GM21723 (cell line): Measurements from ENCODE around the gene PDK4.

Experiments used
- ATAC-seq: cut with Tn5 transposase; IDR thresholded peaks from one replicate; pipeline ENCODE4 v1.9.1; 2021; ENCODE audit warnings: mild to moderate bottlenecking, moderate library complexity; ENCODE audit not compliant: unreplicated experiment

Gene PDK4

GRCh38 chr7:95596198-95597063 is at the start of gene PDK4:
Gene PDK4, minus strand, starts transcription at chr7:95596516. Its CDS starts 223 bp downstream, at chr7:95596293.
- ATAC-seq: no peak

GRCh38 chr7:95642173-95642572 is 45.9 kb upstream of the PDK4 start:
- no peak for ATAC-seq

GRCh38 chr7:95636140-95636940 is 40.0 kb upstream of the PDK4 start:
- ATAC-seq: no peak

- no peak for ATAC-seq
Observed at GRCh38 chr7:95632609-95633008, 36.3 kb upstream of the PDK4 start.

- no peak for ATAC-seq
Observed at GRCh38 chr7:95631527-95631926, 35.2 kb upstream of the PDK4 start.

GRCh38 chr7:95630702-95631458 is 34.6 kb upstream of the PDK4 start:
- no peak for ATAC-seq

- no peak for ATAC-seq
Observed at GRCh38 chr7:95628831-95629439, 32.6 kb upstream of the PDK4 start.

GRCh38 chr7:95623788-95624187 is 27.5 kb upstream of the PDK4 start:
- ATAC-seq: no peak

- no peak for ATAC-seq
Observed at GRCh38 chr7:95622859-95623258, 26.5 kb upstream of the PDK4 start.

GRCh38 chr7:95622001-95622549 is 25.8 kb upstream of the PDK4 start:
- no peak for ATAC-seq

GRCh38 chr7:95621404-95621803 is 25.1 kb upstream of the PDK4 start:
- no peak for ATAC-seq

GRCh38 chr7:95620631-95621030 is 24.3 kb upstream of the PDK4 start:
- no peak for ATAC-seq

GRCh38 chr7:95619921-95620320 is 23.6 kb upstream of the PDK4 start:
- no peak for ATAC-seq

- no peak for ATAC-seq
Observed at GRCh38 chr7:95619517-95619916, 23.2 kb upstream of the PDK4 start.

- no peak for ATAC-seq
Observed at GRCh38 chr7:95614442-95614940, 18.2 kb upstream of the PDK4 start.

- ATAC-seq: no peak
Observed at GRCh38 chr7:95611224-95611623, 14.9 kb upstream of the PDK4 start.

- ATAC-seq: no peak
Observed at GRCh38 chr7:95609277-95609971, 13.1 kb upstream of the PDK4 start.

GRCh38 chr7:95608359-95609173 is 12.2 kb upstream of the PDK4 start:
- ATAC-seq: peak; percentile 98

- ATAC-seq: no peak
Observed at GRCh38 chr7:95607561-95607960, 11.2 kb upstream of the PDK4 start.
